Tibial nerve (tissue), 3 donors: Measurements from ENCODE around the gene COL4A3.

Source experiments
- POLR2A ChIP-seq, 2 donors: fragments of 450-650 bp; IDR thresholded peaks; one replicate each; pipeline ENCODE4 v1.6.1; 2017; ENCODE audit warnings: antibody characterized with exemption in 2 of 2, mild to moderate bottlenecking in 2 of 2, moderate library complexity in 2 of 2
- TF ChIP-seq, protein P1 (sequence below), 5 experiments: fragments of 200-600 bp in 3 of 5; fragments of 450-650 bp in 2 of 5; sonication (generic) in 3 of 5; IDR thresholded peaks; one replicate each; pipeline ENCODE4 v1.5.1; 2016 to 2019; ENCODE audit warnings: antibody characterized with exemption in 5 of 5, mild to moderate bottlenecking in 3 of 5, moderate library complexity in 2 of 5

DNA sequence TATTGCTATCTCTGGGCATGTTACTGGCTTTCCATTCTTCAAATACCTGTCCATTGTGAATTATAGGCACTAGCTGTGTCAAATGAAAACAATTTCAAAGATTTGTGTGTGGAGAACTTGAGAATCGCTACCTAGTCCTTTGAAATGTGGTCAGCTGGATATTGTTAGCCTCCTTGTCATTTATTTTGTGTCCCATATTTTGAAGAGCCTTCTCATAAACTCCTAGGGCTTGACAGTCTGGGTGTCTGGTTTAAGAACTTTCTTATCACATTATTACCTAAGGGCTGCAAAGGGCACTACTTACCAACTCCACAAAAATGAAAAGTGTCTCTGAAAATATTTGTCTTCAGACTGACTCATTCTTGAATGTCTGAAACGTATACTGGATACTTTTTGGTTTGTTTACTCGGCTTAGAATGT, 50.2 kb downstream of the COL4A3 start:
- TF ChIP-seq, protein P1, sequence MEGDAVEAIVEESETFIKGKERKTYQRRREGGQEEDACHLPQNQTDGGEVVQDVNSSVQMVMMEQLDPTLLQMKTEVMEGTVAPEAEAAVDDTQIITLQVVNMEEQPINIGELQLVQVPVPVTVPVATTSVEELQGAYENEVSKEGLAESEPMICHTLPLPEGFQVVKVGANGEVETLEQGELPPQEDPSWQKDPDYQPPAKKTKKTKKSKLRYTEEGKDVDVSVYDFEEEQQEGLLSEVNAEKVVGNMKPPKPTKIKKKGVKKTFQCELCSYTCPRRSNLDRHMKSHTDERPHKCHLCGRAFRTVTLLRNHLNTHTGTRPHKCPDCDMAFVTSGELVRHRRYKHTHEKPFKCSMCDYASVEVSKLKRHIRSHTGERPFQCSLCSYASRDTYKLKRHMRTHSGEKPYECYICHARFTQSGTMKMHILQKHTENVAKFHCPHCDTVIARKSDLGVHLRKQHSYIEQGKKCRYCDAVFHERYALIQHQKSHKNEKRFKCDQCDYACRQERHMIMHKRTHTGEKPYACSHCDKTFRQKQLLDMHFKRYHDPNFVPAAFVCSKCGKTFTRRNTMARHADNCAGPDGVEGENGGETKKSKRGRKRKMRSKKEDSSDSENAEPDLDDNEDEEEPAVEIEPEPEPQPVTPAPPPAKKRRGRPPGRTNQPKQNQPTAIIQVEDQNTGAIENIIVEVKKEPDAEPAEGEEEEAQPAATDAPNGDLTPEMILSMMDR (IDR thresholded peaks at IDR 0.05): no peak
- TF ChIP-seq POLR2A (IDR thresholded peaks at IDR 0.05): no peak
